ENCODE data around the gene DSE. TPM values are rescaled to one million over a fixed set of nuclear protein-coding genes. Genes with fewer than 3 reads are reported as not detected.

DSE gene
- total RNA-seq, 3 donors from 2014 or later (not counting 1 experiment from before 2014, with no cell fraction given), result 7.4 to 9.6 (median 7.6) TPM

- Mint-ChIP-seq H3K4me3 (no peak overlapping the region), H3K27me3 (ENCODE audit: low read depth in 2 of 2) (peaks cover 0 to 1% of the 10 kb centered on the region in 2 donors), H3K9me3 (no peaks in the 10 kb centered on the region), H3K27ac (no peak overlapping the region), H3K36me3 (no peaks in the 10 kb centered on the region), H3K4me1 (no peaks in the 10 kb centered on the region)
- no peaks in the 10 kb centered on the region for H3K27me3 ChIP-seq (ENCODE audit: control insufficient read depth, insufficient read depth, low read length)
- no peaks in the 10 kb centered on the region for H3K4me1 ChIP-seq (ENCODE audit: control insufficient read depth, insufficient read depth, low read length)
- H3K36me3 ChIP-seq (ENCODE audit: control insufficient read depth, insufficient read depth, low read length), result no peaks in the 10 kb centered on the region
- no peak overlapping the region for H3K4me3 ChIP-seq (ENCODE audit: low read length)
- intact Hi-C loops (cut with micrococcal nuclease), result no loop called here
- no peak for ATAC-seq
- TF ChIP-seq CTCF (IDR thresholded peaks at IDR 0.05), result no peak
- no peak overlapping the region for H3K27ac ChIP-seq (ENCODE audit: low read length)
- no peak for DNase-seq
- H3K9me3 ChIP-seq (ENCODE audit: control insufficient read depth, insufficient read depth, low read length), result no peaks in the 10 kb centered on the region
- 100% methylated on average over 1 of the region's 1 CpG for WGBS (ENCODE audit: insufficient coverage)
These were observed 29.6 kb downstream of the DSE start for GRCh38 chr6:116400328-116400727.

- TF ChIP-seq CTCF (IDR thresholded peaks at IDR 0.05), result no peak
- DNase-seq, result no peak
- Mint-ChIP-seq H3K27ac (no peak overlapping the region), H3K4me1 (no peaks in the 10 kb centered on the region), H3K4me3 (no peak overlapping the region), H3K9me3 (no peaks in the 10 kb centered on the region), H3K36me3 (no peaks in the 10 kb centered on the region), H3K27me3 (ENCODE audit: low read depth in 2 of 2) (peaks cover 3 to 13% of the 10 kb centered on the region in 2 donors)
- Histone ChIP-seq H3K4me3 (ENCODE audit: low read length) (no peak overlapping the region), H3K27ac (ENCODE audit: low read length) (no peak overlapping the region), H3K9me3 (ENCODE audit: control insufficient read depth, insufficient read depth, low read length) (no peaks in the 10 kb centered on the region), H3K4me1 (ENCODE audit: control insufficient read depth, insufficient read depth, low read length) (no peaks in the 10 kb centered on the region), H3K27me3 (ENCODE audit: control insufficient read depth, insufficient read depth, low read length) (no peaks in the 10 kb centered on the region), H3K36me3 (ENCODE audit: control insufficient read depth, insufficient read depth, low read length) (no peaks in the 10 kb centered on the region)
- no CpG with 5 or more reads among the region's 2 CpGs for WGBS (ENCODE audit: insufficient coverage)
- no peak for ATAC-seq
- intact Hi-C loops (cut with micrococcal nuclease), result no loop called here
These were observed 31.6 kb downstream of the DSE start for GRCh38 chr6:116402108-116402937.

- Mint-ChIP-seq H3K4me1 (no peaks in the 10 kb centered on the region), H3K9me3 (no peaks in the 10 kb centered on the region), H3K36me3 (no peaks in the 10 kb centered on the region), H3K27me3 (ENCODE audit: low read depth in 2 of 2) (peaks cover 3 to 13% of the 10 kb centered on the region in 2 donors), H3K27ac (no peak overlapping the region), H3K4me3 (no peak overlapping the region)
- H3K9me3 ChIP-seq (ENCODE audit: control insufficient read depth, insufficient read depth, low read length), result no peaks in the 10 kb centered on the region
- H3K36me3 ChIP-seq (ENCODE audit: control insufficient read depth, insufficient read depth, low read length), result no peaks in the 10 kb centered on the region
- H3K27ac ChIP-seq (ENCODE audit: low read length), result no peak overlapping the region
- H3K27me3 ChIP-seq (ENCODE audit: control insufficient read depth, insufficient read depth, low read length), result no peaks in the 10 kb centered on the region
- ATAC-seq (no peak), DNase-seq (no peak)
- no peaks in the 10 kb centered on the region for H3K4me1 ChIP-seq (ENCODE audit: control insufficient read depth, insufficient read depth, low read length)
- intact Hi-C loops (cut with micrococcal nuclease), result no loop called here
- no CpG with 5 or more reads among the region's 1 CpG for WGBS (ENCODE audit: insufficient coverage)
- no peak for TF ChIP-seq CTCF (IDR thresholded peaks at IDR 0.05)
- no peak overlapping the region for H3K4me3 ChIP-seq (ENCODE audit: low read length)
These were observed 32.5 kb downstream of the DSE start for GRCh38 chr6:116403205-116403604.

- Mint-ChIP-seq H3K27ac (no peak overlapping the region), H3K9me3 (no peaks in the 10 kb centered on the region), H3K4me3 (no peak overlapping the region), H3K4me1 (no peaks in the 10 kb centered on the region), H3K36me3 (no peaks in the 10 kb centered on the region), H3K27me3 (ENCODE audit: low read depth in 2 of 2) (peaks cover 3 to 13% of the 10 kb centered on the region in 2 donors)
- no peak for ATAC-seq
- no peak for DNase-seq
- Histone ChIP-seq H3K27ac (ENCODE audit: low read length) (no peak overlapping the region), H3K4me1 (ENCODE audit: control insufficient read depth, insufficient read depth, low read length) (no peaks in the 10 kb centered on the region), H3K27me3 (ENCODE audit: control insufficient read depth, insufficient read depth, low read length) (no peaks in the 10 kb centered on the region), H3K4me3 (ENCODE audit: low read length) (no peak overlapping the region), H3K36me3 (ENCODE audit: control insufficient read depth, insufficient read depth, low read length) (no peaks in the 10 kb centered on the region), H3K9me3 (ENCODE audit: control insufficient read depth, insufficient read depth, low read length) (no peaks in the 10 kb centered on the region)
- WGBS (ENCODE audit: insufficient coverage), result 100% methylated on average over 1 of the region's 3 CpGs
- no peak for TF ChIP-seq CTCF (IDR thresholded peaks at IDR 0.05)
- intact Hi-C loops (cut with micrococcal nuclease), result no loop called here
These were observed 33.9 kb downstream of the DSE start for GRCh38 chr6:116404696-116405095.
